DND-41 (cell line): ENCODE results near the gene ZNF607.

Source experiments
- ATAC-seq: fragments of 200-7000 bp; cut with Tn5 transposase; 3 replicates; pipeline ENCODE4 v1.9.1; 2021; ENCODE audit warnings: low read depth; ENCODE audit not compliant: insufficient read depth
- DNase-seq: peaks from one replicate; pipeline ENCODE4 v3.0.0-alpha.2; 2020
- H2AFZ ChIP-seq: 2 replicates; pipeline ENCODE4 v1.6.0; 2012; ENCODE audit warnings: low read depth, low read length
- H3K27ac ChIP-seq: 2 replicates; pipeline ENCODE4 v1.5.1; 2012; ENCODE audit warnings: low read length, inconsistent platforms
- H3K27me3 ChIP-seq: fragments of 200-600 bp; sonication (generic); 2 replicates; pipeline ENCODE4 v1.6.0; 2012; ENCODE audit warnings: low read length, mild to moderate bottlenecking, inconsistent platforms; ENCODE audit not compliant: insufficient read depth, poor library complexity
- H3K36me3 ChIP-seq: 2 replicates; pipeline ENCODE4 v1.5.1; 2012; ENCODE audit warnings: low read length, inconsistent platforms; ENCODE audit not compliant: insufficient read depth
- H3K4me1 ChIP-seq: 2 replicates; pipeline ENCODE4 v1.5.1; 2012; ENCODE audit warnings: mild to moderate bottlenecking, low read length; ENCODE audit not compliant: insufficient read depth
- H3K4me2 ChIP-seq: 2 replicates; pipeline ENCODE4 v1.6.0; 2012; ENCODE audit warnings: mild to moderate bottlenecking, moderate library complexity, low read length, inconsistent platforms; ENCODE audit not compliant: insufficient read depth
- H3K4me3 ChIP-seq, 2 experiments: fragments of 200-600 bp in 1 of 2; shearing (Covaris generic) in 1 of 2; 2 replicates each; pipeline ENCODE4 v1.5.1; 2012 to 2016; ENCODE audit warnings: inconsistent platforms in 2 of 2, low read length in 2 of 2, mild to moderate bottlenecking in 2 of 2, low read depth in 1 of 2, moderate library complexity in 1 of 2
- H3K79me2 ChIP-seq: 2 replicates; pipeline ENCODE4 v1.6.0; 2012; ENCODE audit warnings: low read length, inconsistent platforms; ENCODE audit not compliant: insufficient read depth
- H3K9ac ChIP-seq: 2 replicates; pipeline ENCODE4 v1.6.0; 2012; ENCODE audit warnings: low read depth, mild to moderate bottlenecking, inconsistent platforms, low read length, moderate library complexity
- H3K9me3 ChIP-seq: 2 replicates; pipeline ENCODE4 v1.5.1; 2012; ENCODE audit warnings: low read length, moderate library complexity, mild to moderate bottlenecking, inconsistent platforms; ENCODE audit not compliant: insufficient read depth, severe bottlenecking
- H4K20me1 ChIP-seq: 2 replicates; pipeline ENCODE4 v1.6.0; 2012; ENCODE audit warnings: low read length; ENCODE audit not compliant: insufficient read depth
- CTCF ChIP-seq: IDR thresholded peaks from 2 replicates; pipeline ENCODE4 v1.5.1; 2012; ENCODE audit warnings: borderline replicate concordance, low read length, moderate library complexity, mild to moderate bottlenecking; ENCODE audit not compliant: poor library complexity, severe bottlenecking; ENCODE audit errors: extremely low read depth
- EZH2 ChIP-seq: IDR thresholded peaks from 3 replicates; pipeline ENCODE4 v1.6.1; 2012; ENCODE audit warnings: borderline replicate concordance, low read depth, mild to moderate bottlenecking, moderate library complexity, low read length, inconsistent platforms; ENCODE audit not compliant: severe bottlenecking

ZNF607 gene

GRCh38 chr19:37725181-37725580 lies 5.6 kb upstream of the ZNF607 start:
- Histone ChIP-seq H3K27ac (no peak overlapping the region), H3K79me2 (no peaks in the 10 kb centered on the region), H3K27me3 (no peaks in the 10 kb centered on the region), H3K36me3 (no peaks in the 10 kb centered on the region), H3K4me2 (no peak overlapping the region), H3K9ac (no peak overlapping the region), H3K4me3 (no peak overlapping the region), H4K20me1 (no peaks in the 10 kb centered on the region), H2AFZ (no peak overlapping the region), H3K9me3 (no peaks in the 10 kb centered on the region), H3K4me1 (peaks cover 2% of the 10 kb centered on the region; the same call in 1 of the 2 replicates)
- DNase-seq (no peak), ATAC-seq (no peak)
- TF ChIP-seq EZH2: no peak
- TF ChIP-seq CTCF: no peak

- Histone ChIP-seq H3K79me2 (peaks cover 32% of the 10 kb centered on the region), H3K27me3 (no peaks in the 10 kb centered on the region), H3K4me3 (peak overlapping the region; percentile 67 to 75; a peak in 3 of 4 replicates), H3K4me1 (peaks cover 32% of the 10 kb centered on the region), H3K27ac (peak overlapping the region; percentile 80), H3K9ac (peak overlapping the region; percentile 78), H3K4me2 (peak overlapping the region; percentile 65), H2AFZ (peak overlapping the region; percentile 85), H4K20me1 (no peaks in the 10 kb centered on the region), H3K9me3 (no peaks in the 10 kb centered on the region), H3K36me3 (peaks cover 7% of the 10 kb centered on the region; the same call in 1 of the 2 replicates)
- ATAC-seq: no peak
- DNase-seq: no peak
- TF ChIP-seq EZH2: no peak
- TF ChIP-seq CTCF: no peak
Observed at GRCh38 chr19:37719927-37720265, 335 bp upstream of the ZNF607 start.

GRCh38 chr19:37718304-37718703 lies 1.3 kb downstream of the ZNF607 start:
- H3K4me3 ChIP-seq: peak overlapping the region; percentile 67 to 75; a peak in 3 of 4 replicates
- no peak for DNase-seq
- H3K36me3 ChIP-seq: peaks cover 12% of the 10 kb centered on the region; the same call in 1 of the 2 replicates
- no peak for ATAC-seq
- peaks cover 32% of the 10 kb centered on the region for H3K4me1 ChIP-seq
- H3K4me2 ChIP-seq: peak overlapping the region; percentile 65
- peak overlapping the region; percentile 78 for H3K9ac ChIP-seq
- TF ChIP-seq EZH2 (no peak), CTCF (no peak)
- H2AFZ ChIP-seq: no peak overlapping the region
- H4K20me1 ChIP-seq: no peaks in the 10 kb centered on the region
- no peaks in the 10 kb centered on the region for H3K9me3 ChIP-seq
- no peaks in the 10 kb centered on the region for H3K27me3 ChIP-seq
- H3K79me2 ChIP-seq: peaks cover 42% of the 10 kb centered on the region
- H3K27ac ChIP-seq: peak overlapping the region; percentile 80; the same call in 1 of the 2 replicates

- Histone ChIP-seq H4K20me1 (no peaks in the 10 kb centered on the region), H3K4me3 (no peak overlapping the region), H3K4me2 (no peak overlapping the region), H3K79me2 (peaks cover 58% of the 10 kb centered on the region), H3K9ac (no peak overlapping the region), H3K9me3 (no peaks in the 10 kb centered on the region), H3K36me3 (peaks cover 27% of the 10 kb centered on the region), H2AFZ (no peak overlapping the region), H3K27me3 (no peaks in the 10 kb centered on the region), H3K27ac (no peak overlapping the region), H3K4me1 (peaks cover 32% of the 10 kb centered on the region)
- TF ChIP-seq CTCF (no peak), EZH2 (no peak)
- ATAC-seq (no peak), DNase-seq (no peak)
Observed at GRCh38 chr19:37716140-37716539, 3.4 kb downstream of the ZNF607 start.
